ENCODE results near the gene PHIP.

The PHIP gene

GRCh38 chr6:79010422-79010821 lies 67.6 kb downstream of the PHIP start (continued):
- no peak for TF ChIP-seq ZNF626 (tag by site-specific recombination; IDR thresholded peaks at IDR 0.05)

- H3K4me1 ChIP-seq (ENCODE audit: control insufficient read depth, insufficient read depth, low read length) = no peaks in the 10 kb centered on the region
- ChIA-PET POLR2A (no interaction called here), CTCF (no interaction called here)
- TF ChIP-seq PRDM1 (tag by site-specific recombination; IDR thresholded peaks at IDR 0.05) = peak; percentile 34; the same call in 1 of the 2 replicates
- peak; percentile 28; the same call in 1 of the 2 replicates for TF ChIP-seq ZNF366 (tag by site-specific recombination; conservative IDR thresholded peaks at IDR 0.05)
- TF ChIP-seq SP3 (tag by site-specific recombination; IDR thresholded peaks at IDR 0.05) = no peak
- no peak overlapping the region for H3K27ac ChIP-seq (ENCODE audit: extremely low read depth, low read depth, low read length)
- peaks cover 10 to 36% of the 10 kb centered on the region in 2 experiments for H3K36me3 ChIP-seq (ENCODE audit: control insufficient read depth in 2 of 2, insufficient read depth in 1 of 2, low read length in 2 of 2)
- H3K9me3 ChIP-seq (ENCODE audit: control insufficient read depth, insufficient read depth, low read depth, low read length) = no peaks in the 10 kb centered on the region
- H3K4me3 ChIP-seq (ENCODE audit: low read depth, low read length) = no peak overlapping the region
Observed at GRCh38 chr6:79009819-79010218, 68.2 kb downstream of the PHIP start.

- CTCF ChIA-PET = no interaction called here
- H3K36me3 ChIP-seq (ENCODE audit: control insufficient read depth in 2 of 2, insufficient read depth in 1 of 2, low read length in 2 of 2) = peaks cover 7 to 61% of the 10 kb centered on the region in 2 experiments
- H3K9me3 ChIP-seq (ENCODE audit: control insufficient read depth, insufficient read depth, low read depth, low read length) = no peaks in the 10 kb centered on the region
- POLR2A ChIA-PET = no interaction called here
- no peak overlapping the region for H3K4me3 ChIP-seq (ENCODE audit: low read depth, low read length)
- no peaks in the 10 kb centered on the region for H3K4me1 ChIP-seq (ENCODE audit: control insufficient read depth, insufficient read depth, low read length)
- H3K27ac ChIP-seq (ENCODE audit: extremely low read depth, low read depth, low read length) = no peak overlapping the region
- no peak for TF ChIP-seq ZSCAN16 (tag by site-specific recombination; IDR thresholded peaks at IDR 0.05)
- no peak for TF ChIP-seq ZNF624 (tag by site-specific recombination; IDR thresholded peaks at IDR 0.05)
- TF ChIP-seq ZNF121 (tag by site-specific recombination; IDR thresholded peaks at IDR 0.05) = no peak
- TF ChIP-seq, protein P1, sequence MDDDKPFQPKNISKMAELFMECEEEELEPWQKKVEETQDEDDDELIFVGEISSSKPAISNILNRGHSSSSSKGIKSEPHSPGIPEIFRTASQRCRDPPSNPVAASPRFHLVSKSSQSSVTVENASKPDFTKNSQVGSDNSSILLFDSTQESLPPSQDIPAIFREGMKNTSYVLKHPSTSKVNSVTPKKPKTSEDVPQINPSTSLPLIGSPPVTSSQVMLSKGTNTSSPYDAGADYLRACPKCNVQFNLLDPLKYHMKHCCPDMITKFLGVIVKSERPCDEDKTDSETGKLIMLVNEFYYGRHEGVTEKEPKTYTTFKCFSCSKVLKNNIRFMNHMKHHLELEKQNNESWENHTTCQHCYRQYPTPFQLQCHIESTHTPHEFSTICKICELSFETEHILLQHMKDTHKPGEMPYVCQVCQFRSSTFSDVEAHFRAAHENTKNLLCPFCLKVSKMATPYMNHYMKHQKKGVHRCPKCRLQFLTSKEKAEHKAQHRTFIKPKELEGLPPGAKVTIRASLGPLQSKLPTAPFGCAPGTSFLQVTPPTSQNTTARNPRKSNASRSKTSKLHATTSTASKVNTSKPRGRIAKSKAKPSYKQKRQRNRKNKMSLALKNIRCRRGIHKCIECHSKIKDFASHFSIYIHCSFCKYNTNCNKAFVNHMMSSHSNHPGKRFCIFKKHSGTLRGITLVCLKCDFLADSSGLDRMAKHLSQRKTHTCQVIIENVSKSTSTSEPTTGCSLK (tag by site-specific recombination; IDR thresholded peaks at IDR 0.05) = no peak
- TF ChIP-seq SP2 (tag by site-specific recombination; IDR thresholded peaks at IDR 0.05) = no peak
Observed at GRCh38 chr6:79005497-79005896, 72.6 kb downstream of the PHIP start.

DNA sequence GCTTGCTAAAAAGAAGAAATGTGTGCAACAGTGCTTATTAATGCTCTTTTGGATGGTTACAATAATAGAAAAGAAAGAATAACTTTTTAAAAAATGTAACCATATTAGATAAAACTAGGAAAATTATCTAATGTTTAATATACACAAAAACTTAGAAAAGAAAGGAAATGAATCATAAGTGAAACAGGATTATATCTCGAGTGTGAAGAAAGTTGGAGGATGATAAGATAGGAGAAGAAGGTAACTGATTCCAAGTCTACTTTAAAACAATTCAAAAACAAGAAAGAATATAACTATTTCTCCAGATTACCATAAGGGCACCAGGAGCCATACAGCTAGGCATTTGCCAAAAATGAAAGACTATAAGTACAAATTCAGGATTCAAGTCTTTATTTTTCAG lies 73.0 kb downstream of the PHIP start:
- H3K4me3 ChIP-seq (ENCODE audit: low read depth, low read length) = no peak overlapping the region
- no peaks in the 10 kb centered on the region for H3K9me3 ChIP-seq (ENCODE audit: control insufficient read depth, insufficient read depth, low read depth, low read length)
- peaks cover 7 to 64% of the 10 kb centered on the region in 2 experiments for H3K36me3 ChIP-seq (ENCODE audit: control insufficient read depth in 2 of 2, insufficient read depth in 1 of 2, low read length in 2 of 2)
- H3K27ac ChIP-seq (ENCODE audit: extremely low read depth, low read depth, low read length) = no peak overlapping the region
- no peak for TF ChIP-seq ZNF266 (tag by site-specific recombination; IDR thresholded peaks at IDR 0.05; ENCODE audit: low read depth)
- TF ChIP-seq PRDM1 (tag by site-specific recombination; IDR thresholded peaks at IDR 0.05) = peak; percentile 21; the same call in 1 of the 2 replicates
- no peaks in the 10 kb centered on the region for H3K4me1 ChIP-seq (ENCODE audit: control insufficient read depth, insufficient read depth, low read length)
- POLR2A ChIA-PET = no interaction called here
- CTCF ChIA-PET = interaction anchor here (0.7 kb wide), 1 partner anchor 300 kb away, joined by 3 read pairs; no protein-coding TSS in a partner anchor

- CTCF ChIA-PET = interaction anchor here (0.7 kb wide), 1 partner anchor 301 kb away, joined by 3 read pairs; no protein-coding TSS in a partner anchor
- TF ChIP-seq, protein P2, sequence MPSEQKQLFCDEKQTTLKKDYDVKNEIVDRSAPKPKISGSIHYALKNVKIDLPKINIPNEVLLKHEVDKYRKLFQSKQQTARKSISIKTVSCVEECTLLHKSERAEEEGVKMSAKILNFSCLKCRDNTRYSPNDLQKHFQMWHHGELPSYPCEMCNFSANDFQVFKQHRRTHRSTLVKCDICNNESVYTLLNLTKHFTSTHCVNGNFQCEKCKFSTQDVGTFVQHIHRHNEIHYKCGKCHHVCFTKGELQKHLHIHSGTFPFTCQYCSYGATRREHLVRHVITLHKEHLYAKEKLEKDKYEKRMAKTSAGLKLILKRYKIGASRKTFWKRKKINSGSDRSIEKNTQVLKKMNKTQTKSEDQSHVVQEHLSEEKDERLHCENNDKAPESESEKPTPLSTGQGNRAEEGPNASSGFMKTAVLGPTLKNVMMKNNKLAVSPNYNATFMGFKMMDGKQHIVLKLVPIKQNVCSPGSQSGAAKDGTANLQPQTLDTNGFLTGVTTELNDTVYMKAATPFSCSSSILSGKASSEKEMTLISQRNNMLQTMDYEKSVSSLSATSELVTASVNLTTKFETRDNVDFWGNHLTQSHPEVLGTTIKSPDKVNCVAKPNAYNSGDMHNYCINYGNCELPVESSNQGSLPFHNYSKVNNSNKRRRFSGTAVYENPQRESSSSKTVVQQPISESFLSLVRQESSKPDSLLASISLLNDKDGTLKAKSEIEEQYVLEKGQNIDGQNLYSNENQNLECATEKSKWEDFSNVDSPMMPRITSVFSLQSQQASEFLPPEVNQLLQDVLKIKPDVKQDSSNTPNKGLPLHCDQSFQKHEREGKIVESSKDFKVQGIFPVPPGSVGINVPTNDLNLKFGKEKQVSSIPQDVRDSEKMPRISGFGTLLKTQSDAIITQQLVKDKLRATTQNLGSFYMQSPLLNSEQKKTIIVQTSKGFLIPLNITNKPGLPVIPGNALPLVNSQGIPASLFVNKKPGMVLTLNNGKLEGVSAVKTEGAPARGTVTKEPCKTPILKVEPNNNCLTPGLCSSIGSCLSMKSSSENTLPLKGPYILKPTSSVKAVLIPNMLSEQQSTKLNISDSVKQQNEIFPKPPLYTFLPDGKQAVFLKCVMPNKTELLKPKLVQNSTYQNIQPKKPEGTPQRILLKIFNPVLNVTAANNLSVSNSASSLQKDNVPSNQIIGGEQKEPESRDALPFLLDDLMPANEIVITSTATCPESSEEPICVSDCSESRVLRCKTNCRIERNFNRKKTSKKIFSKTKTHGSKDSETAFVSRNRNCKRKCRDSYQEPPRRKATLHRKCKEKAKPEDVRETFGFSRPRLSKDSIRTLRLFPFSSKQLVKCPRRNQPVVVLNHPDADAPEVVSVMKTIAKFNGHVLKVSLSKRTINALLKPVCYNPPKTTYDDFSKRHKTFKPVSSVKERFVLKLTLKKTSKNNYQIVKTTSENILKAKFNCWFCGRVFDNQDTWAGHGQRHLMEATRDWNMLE (tag by site-specific recombination; conservative IDR thresholded peaks at IDR 0.05; ENCODE audit: low read depth) = no peak
- no peak for TF ChIP-seq KLF16 (tag by site-specific recombination; IDR thresholded peaks at IDR 0.05)
- TF ChIP-seq ZNF211 (tag by site-specific recombination; IDR thresholded peaks at IDR 0.05; ENCODE audit: low read depth) = no peak
- TF ChIP-seq KLF1 (tag by site-specific recombination; IDR thresholded peaks at IDR 0.05) = no peak
Observed at GRCh38 chr6:79004239-79004638, 73.8 kb downstream of the PHIP start.

More at GRCh38 chr6:79004239-79004638, 73.8 kb downstream of the PHIP start:
- Histone ChIP-seq H3K36me3 (ENCODE audit: control insufficient read depth in 2 of 2, insufficient read depth in 1 of 2, low read length in 2 of 2) (peaks cover 7 to 65% of the 10 kb centered on the region in 2 experiments), H3K9me3 (ENCODE audit: control insufficient read depth, insufficient read depth, low read depth, low read length) (no peaks in the 10 kb centered on the region), H3K27ac (ENCODE audit: extremely low read depth, low read depth, low read length) (no peak overlapping the region), H3K4me1 (ENCODE audit: control insufficient read depth, insufficient read depth, low read length) (no peaks in the 10 kb centered on the region), H3K4me3 (ENCODE audit: low read depth, low read length) (no peak overlapping the region)
- POLR2A ChIA-PET = no interaction called here

All from HEK293 (cell line).